Upper lobe of left lung (tissue), 4 donors: ENCODE measurements around the gene YWHAQ.

Experiments used
- CTCF ChIP-seq, 6 experiments: fragments of 450-650 bp in 4 of 6; fragments of 200-600 bp in 2 of 6; sonication (generic) in 2 of 6; IDR thresholded peaks; one replicate each; pipeline ENCODE4 v1.5.1; 2016 to 2019; ENCODE audit warnings: antibody characterized with exemption in 6 of 6
- EP300 ChIP-seq, 4 donors: sonication (generic); formaldehyde crosslinking; IDR thresholded peaks; one replicate each; pipeline ENCODE4 v1.5.1; 2017; ENCODE audit warnings: antibody characterized with exemption in 4 of 4, control low read depth in 2 of 4
- POLR2A ChIP-seq, 4 donors: fragments of 450-650 bp; IDR thresholded peaks; one replicate each; pipeline ENCODE4 v1.5.1; 2016 to 2017; ENCODE audit warnings: antibody characterized with exemption in 4 of 4, mild to moderate bottlenecking in 2 of 4
- POLR2AphosphoS5 ChIP-seq, 2 donors: sonication (generic); formaldehyde crosslinking; IDR thresholded peaks; one replicate each; pipeline ENCODE4 v1.5.1; 2017; ENCODE audit warnings: antibody characterized with exemption in 2 of 2

GRCh38 chr2:9594366-9595054, 36.3 kb downstream of the YWHAQ start:
- TF ChIP-seq CTCF (IDR thresholded peaks at IDR 0.05) (no peak), POLR2A (IDR thresholded peaks at IDR 0.05) (no peak), POLR2AphosphoS5 (IDR thresholded peaks at IDR 0.05) (peak in 1 of 2 donors; percentile 43), EP300 (IDR thresholded peaks at IDR 0.05) (peak in 1 of 4 donors; percentile 63)
